ENCODE measurements around the gene NHLH2.

The NHLH2 gene

DNA sequence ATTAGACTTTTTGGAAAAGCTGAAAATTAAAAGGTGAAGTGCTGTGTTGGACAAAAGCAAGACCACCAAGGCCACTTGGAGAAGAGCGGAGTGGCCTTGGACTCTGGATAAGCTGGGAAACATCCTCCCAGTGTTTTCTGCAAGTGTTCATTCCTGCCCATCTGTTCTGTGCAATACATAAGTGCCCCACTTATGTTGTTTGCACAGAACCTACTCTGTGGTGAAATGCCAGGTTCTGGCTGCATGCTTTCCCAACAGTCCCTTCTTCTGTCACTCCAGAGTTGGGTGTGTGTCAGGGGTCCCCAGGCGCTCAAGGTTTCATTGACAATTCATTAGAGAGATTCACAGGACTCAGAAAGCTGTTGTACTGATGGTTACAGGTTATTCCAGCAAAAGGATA, 30.3 kb downstream of the NHLH2 start:
- TF ChIP-seq, protein P1, sequence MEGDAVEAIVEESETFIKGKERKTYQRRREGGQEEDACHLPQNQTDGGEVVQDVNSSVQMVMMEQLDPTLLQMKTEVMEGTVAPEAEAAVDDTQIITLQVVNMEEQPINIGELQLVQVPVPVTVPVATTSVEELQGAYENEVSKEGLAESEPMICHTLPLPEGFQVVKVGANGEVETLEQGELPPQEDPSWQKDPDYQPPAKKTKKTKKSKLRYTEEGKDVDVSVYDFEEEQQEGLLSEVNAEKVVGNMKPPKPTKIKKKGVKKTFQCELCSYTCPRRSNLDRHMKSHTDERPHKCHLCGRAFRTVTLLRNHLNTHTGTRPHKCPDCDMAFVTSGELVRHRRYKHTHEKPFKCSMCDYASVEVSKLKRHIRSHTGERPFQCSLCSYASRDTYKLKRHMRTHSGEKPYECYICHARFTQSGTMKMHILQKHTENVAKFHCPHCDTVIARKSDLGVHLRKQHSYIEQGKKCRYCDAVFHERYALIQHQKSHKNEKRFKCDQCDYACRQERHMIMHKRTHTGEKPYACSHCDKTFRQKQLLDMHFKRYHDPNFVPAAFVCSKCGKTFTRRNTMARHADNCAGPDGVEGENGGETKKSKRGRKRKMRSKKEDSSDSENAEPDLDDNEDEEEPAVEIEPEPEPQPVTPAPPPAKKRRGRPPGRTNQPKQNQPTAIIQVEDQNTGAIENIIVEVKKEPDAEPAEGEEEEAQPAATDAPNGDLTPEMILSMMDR (IDR thresholded peaks at IDR 0.05): no peak

DNA sequence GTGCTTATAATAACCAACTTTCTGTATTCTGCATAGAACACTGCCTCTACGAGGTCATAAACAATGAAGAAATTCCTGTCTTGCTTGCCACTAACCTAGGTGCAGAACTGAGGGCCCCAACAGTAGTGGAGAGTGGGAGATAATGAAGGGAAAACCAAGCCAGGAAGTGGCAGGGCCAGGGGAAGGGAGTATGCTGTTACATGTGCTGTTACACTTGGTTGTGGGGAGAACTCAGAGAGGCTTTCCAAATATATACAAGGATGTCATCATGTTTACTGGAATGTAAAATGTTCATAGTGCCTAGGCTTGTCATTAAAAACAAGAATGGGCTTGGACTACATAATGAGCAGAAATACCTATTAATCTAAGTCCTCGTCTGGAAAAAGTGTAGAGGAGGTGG, 31.1 kb downstream of the NHLH2 start:
- TF ChIP-seq, protein P1 (IDR thresholded peaks at IDR 0.05): no peak

DNA sequence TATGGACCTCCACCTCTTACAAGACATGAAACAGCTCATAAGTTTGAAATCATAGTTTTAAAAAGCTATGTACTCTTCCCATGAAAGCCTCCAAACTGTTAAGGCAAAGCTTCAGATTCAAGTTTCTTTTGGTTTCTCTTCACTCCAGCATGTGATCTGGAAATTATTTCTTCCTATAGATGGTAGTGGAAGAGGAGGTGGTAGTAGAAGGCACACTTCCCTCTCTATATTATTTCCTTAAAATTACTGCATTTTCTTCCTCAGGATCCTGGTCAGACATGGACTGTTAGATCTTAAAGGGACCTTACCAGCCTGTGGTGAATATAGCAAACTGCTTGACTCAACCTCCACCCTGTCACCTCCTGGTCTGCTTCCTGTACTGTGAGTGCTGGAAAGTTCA, 31.9 kb downstream of the NHLH2 start:
- TF ChIP-seq, protein P1 (IDR thresholded peaks at IDR 0.05): no peak

DNA sequence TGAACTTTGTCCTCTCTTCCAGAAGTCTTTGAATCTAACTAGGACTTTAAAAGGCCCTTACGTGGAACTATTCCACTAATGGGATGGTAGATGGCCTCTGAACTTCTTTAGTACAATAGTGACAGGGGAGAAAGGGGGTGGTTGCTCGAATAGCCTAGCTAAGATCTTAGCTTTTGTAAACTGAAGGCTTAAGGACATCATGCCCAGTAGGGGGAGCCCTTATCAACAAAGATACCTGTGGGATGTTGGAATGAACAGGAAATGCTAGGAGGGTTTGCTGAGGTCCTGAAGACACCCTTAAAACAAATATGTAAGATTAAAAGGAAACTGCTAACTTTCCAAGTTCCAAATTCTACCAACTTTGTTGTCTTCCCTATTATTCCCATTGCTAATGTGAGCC, 33.2 kb downstream of the NHLH2 start:
- TF ChIP-seq, protein P1 (IDR thresholded peaks at IDR 0.05): peak; percentile 73

DNA sequence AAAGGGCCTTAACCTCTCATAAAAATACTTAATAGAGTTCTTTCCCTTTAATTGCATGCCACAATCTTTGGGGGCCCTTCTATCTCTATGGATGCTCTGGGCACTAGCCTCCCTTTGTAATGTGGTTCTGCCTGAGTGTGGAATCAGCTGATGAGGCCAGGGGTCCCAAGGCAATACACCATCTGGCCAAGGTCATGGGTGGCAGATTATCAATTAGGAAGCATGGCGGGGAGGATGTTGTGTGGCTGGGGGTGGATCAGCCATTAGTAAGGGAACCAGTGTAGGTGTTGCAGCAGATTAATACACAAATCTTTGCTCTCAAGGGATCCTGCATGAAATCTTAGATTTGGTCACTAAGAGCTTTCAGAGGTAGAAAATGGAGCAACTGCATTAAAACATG, 35.3 kb downstream of the NHLH2 start:
- TF ChIP-seq, protein P1 (IDR thresholded peaks at IDR 0.05): no peak

DNA sequence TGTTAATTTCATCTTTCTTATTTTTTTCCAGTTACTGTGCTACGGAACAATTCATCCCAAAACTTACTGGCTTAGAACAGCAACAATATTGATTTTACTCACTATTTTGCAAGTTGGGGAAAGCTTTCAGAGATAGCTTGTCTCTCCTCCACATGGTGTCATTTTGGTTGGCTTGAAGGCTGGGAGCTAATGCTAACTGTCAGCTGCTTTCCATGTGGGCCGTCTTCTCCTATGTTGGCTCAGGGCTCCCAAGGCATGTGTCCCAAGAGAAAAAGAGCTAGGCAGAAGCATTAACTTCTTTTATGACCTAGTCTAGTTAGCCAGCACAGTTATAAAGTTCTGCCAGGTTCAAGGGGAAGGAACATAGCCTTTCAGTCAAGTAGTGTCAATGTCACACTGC, 38.5 kb downstream of the NHLH2 start:
- TF ChIP-seq, protein P1 (IDR thresholded peaks at IDR 0.05): no peak

DNA sequence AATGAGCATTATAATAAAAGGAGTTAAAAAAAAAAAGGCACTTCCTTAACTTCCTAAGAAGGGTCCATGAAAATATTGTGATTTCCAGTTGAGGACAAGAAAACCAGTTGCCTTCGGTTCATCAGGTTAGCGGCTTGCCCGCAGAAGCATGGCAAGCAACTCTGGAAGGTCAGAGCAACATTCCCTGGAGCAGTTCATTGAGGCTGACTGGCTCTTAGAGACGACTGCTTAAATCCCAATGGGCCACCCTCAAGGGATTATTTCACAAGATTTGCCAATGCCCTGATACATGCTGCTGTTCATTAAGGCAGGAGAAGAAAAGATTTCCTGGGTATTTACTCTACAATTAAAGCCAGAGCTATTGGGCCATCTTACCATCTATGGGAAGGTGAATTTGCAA, 43.4 kb downstream of the NHLH2 start:
- TF ChIP-seq, protein P1 (IDR thresholded peaks at IDR 0.05): no peak

DNA sequence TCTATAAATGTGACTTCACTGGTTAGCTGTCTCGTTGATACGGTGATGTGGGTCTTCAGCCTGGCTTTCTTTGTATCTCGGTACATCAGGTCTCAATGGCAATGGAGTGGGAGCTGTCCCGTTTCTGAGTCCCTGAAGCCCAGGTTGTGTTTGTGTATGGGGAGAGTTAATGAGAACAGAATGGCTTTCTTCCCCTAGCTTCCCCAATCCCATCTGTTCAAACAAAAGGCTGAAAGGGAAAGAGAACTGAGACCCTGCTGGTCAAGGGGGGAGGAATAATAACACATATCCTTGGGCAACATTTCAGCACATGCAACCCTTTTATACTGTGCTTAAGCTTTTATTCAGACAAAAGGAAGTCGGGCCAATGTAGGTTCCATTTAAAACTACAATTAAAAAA, 44.0 kb downstream of the NHLH2 start:
- TF ChIP-seq, protein P1 (IDR thresholded peaks at IDR 0.05): no peak
